HEK293T (cell line): ENCODE results near the gene SLC25A14.
A peak's percentile ranks its signal among the peaks of the same experiment; 100 is the strongest.

ENCODE experiments used
- CTCF ChIA-PET: fragments of 350-600 bp; formaldehyde crosslinking; extraction: SDS; loops from one replicate; lab custom pipeline; 2021; ENCODE audit warnings: antibody characterized with exemption, inconsistent platforms; lab: Yijun Ruan, JAX
- POLR2A ChIA-PET: fragments of 350-600 bp; formaldehyde crosslinking; extraction: SDS; loops from one replicate; lab custom pipeline; 2020; ENCODE audit warnings: antibody characterized with exemption, inconsistent platforms; lab: Yijun Ruan, JAX
- DNase-seq: peaks from one replicate; pipeline ENCODE4 v3.0.0; 2012; ENCODE audit warnings: mixed read lengths; ENCODE audit errors: extremely low spot score
- ARNT ChIP-seq: fragments of 450-650 bp; IDR thresholded peaks from 2 replicates; pipeline ENCODE4 v1.6.1; 2017; ENCODE audit warnings: mild to moderate bottlenecking
- BHLHE40 ChIP-seq: fragments of 450-650 bp; IDR thresholded peaks from 2 replicates; pipeline ENCODE4 v1.6.1; 2016; ENCODE audit warnings: mild to moderate bottlenecking, moderate library complexity, borderline replicate concordance
- CTBP1 ChIP-seq: fragments of 450-650 bp; IDR thresholded peaks from 2 replicates; pipeline ENCODE4 v1.6.1; 2016; ENCODE audit warnings: borderline replicate concordance
- ELF4 ChIP-seq: fragments of 450-650 bp; IDR thresholded peaks from 2 replicates; pipeline ENCODE4 v1.6.1; 2017; ENCODE audit warnings: antibody characterized with exemption
- FOXA1 ChIP-seq: fragments of 450-650 bp; IDR thresholded peaks from 2 replicates; pipeline ENCODE4 v1.6.1; 2016; ENCODE audit warnings: mild to moderate bottlenecking
- FOXK2 ChIP-seq: fragments of 450-650 bp; IDR thresholded peaks from 2 replicates; pipeline ENCODE4 v1.6.1; 2016; ENCODE audit warnings: mild to moderate bottlenecking
- FOXM1 ChIP-seq: fragments of 450-650 bp; IDR thresholded peaks from 2 replicates; pipeline ENCODE4 v1.6.1; 2017; ENCODE audit warnings: mild to moderate bottlenecking, borderline replicate concordance
- HDGF ChIP-seq: fragments of 450-650 bp; IDR thresholded peaks from 2 replicates; pipeline ENCODE4 v1.6.1; 2017; ENCODE audit warnings: antibody characterized with exemption, borderline replicate concordance
- L3MBTL2 ChIP-seq: fragments of 450-650 bp; conservative IDR thresholded peaks from 2 replicates; pipeline ENCODE4 v1.6.1; 2016; ENCODE audit warnings: mild to moderate bottlenecking
- LEF1 ChIP-seq: fragments of 450-650 bp; IDR thresholded peaks from 2 replicates; pipeline ENCODE4 v1.6.1; 2017; ENCODE audit warnings: mild to moderate bottlenecking, borderline replicate concordance
- NFRKB ChIP-seq: fragments of 450-650 bp; IDR thresholded peaks from 2 replicates; pipeline ENCODE4 v1.6.1; 2016; ENCODE audit warnings: mild to moderate bottlenecking, moderate library complexity
- SP1 ChIP-seq: fragments of 450-650 bp; IDR thresholded peaks from 2 replicates; pipeline ENCODE4 v1.6.1; 2017
- SUZ12 ChIP-seq: fragments of 450-650 bp; IDR thresholded peaks from 2 replicates; pipeline ENCODE4 v1.6.1; 2016; ENCODE audit warnings: mild to moderate bottlenecking
- TARDBP ChIP-seq: fragments of 450-650 bp; IDR thresholded peaks from 2 replicates; pipeline ENCODE4 v1.6.1; 2016
- ZNF384 ChIP-seq: fragments of 450-650 bp; IDR thresholded peaks from 2 replicates; pipeline ENCODE4 v1.6.1; 2016
- TF ChIP-seq, protein P1 (sequence below): fragments of 450-650 bp; IDR thresholded peaks from 2 replicates; pipeline ENCODE4 v1.6.1; 2016

The SLC25A14 gene

DNA sequence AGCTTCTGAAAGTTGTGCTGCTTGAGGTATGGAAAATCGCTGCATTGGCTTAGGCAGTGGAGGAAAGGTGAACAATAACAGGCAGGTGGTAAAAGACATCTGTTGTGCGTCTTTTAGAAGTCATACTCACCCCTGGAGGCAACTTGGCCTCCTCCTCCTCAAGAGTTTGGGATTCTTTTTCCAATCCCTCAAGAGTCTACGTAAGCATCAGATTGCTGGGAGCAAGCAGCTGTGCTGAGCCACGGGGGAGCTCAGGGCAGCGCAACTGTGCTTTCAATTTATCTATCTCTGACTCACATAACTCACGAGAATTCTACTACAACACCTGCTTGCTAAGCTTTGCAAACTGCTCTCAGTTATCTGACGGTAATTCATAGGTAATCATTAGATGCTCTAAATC, 55.6 kb downstream of the SLC25A14 start:
- ChIA-PET CTCF (interaction anchor here (1.5 to 3.6 kb wide), 2 partner anchors 10 to 521 kb away, joined by 4 to 19 read pairs; partner anchors contain the start of gene GPR119), POLR2A (no interaction called here)
- no peak for TF ChIP-seq BHLHE40
- DNase-seq, result no peak

DNA sequence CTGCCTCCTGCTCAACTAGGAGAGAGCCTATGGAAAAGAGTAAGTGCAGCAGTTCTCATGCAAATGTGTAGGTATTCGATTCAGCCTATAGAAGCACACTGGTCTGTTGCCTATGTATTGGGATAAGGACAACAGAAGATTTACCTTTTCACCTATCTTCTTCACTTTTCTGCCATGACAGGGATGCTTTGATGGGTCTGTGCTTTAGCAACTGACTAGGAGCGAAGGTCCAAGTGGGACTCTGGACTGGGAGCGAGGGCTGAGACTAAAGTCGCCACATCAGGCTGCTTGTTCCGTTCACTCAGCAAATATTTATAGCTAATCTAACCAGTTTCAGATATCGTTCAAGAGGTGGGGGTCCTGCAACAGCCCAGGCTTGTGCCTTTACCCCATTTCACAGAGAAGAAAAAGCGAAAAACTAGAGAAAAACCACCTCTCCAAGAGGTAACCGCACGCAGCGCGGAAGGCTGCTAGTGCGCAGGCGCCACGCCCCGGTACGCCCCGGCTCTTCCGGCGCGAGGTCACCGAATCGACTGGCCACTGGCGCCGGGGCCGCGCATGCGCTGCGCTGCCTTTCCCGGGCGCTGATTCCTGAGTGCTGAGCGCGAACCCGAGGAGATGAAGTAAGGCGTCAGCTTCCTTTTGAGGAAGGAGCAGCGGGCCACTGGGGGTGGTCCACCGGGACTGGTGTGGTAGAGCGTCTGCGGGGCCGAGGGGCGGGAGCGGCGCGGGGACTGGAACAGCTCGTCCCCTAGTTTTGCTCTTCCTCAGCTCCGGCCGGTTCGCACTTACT, 61.9 kb downstream of the SLC25A14 start, which contains the start of gene RBMX2:
Gene RBMX2, plus strand, starts transcription at position 573 of the 793 bp plus-strand sequence. Its CDS starts 46 bp downstream, at position 619.
- POLR2A ChIA-PET, result interaction anchor here (0.7 to 1.9 kb wide), 3 partner anchors 12 to 486 kb away, joined by 3 to 6 read pairs (median 3); no protein-coding TSS in a partner anchor
- CTCF ChIA-PET, result interaction anchor here (1.8 kb wide), 2 partner anchors 8 to 138 kb away, joined by 6 to 7 read pairs; no protein-coding TSS in a partner anchor

DNA sequence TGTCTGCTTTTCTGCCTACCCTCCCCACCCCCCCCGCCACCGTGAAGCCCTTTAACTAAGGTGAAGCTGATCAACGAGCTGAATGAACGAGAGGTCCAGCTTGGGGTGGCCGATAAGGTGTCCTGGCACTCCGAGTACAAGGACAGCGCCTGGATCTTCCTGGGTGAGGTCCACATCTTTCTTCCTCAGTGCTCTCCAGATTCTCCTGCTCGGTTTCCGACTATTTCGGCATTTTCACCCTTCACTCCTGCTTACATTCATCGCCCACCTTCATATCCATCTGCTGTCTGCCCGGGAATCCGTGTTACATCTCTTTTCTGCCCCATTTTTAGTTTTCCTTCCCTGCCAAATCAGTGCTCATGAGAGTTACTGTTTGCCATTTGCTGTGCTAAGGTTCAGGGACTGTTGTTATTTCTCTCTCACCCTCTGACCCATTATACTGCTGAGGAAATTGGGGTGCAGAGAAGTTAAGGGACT, 62.5 kb downstream of the SLC25A14 start:
- TF ChIP-seq ARNT (no peak), BHLHE40 (no peak), FOXA1 (no peak), TARDBP (no peak), L3MBTL2 (no peak), SUZ12 (no peak), FOXM1 (no peak), CTBP1 (no peak), HDGF (no peak), ZNF384 (no peak)
- TF ChIP-seq, protein P1, sequence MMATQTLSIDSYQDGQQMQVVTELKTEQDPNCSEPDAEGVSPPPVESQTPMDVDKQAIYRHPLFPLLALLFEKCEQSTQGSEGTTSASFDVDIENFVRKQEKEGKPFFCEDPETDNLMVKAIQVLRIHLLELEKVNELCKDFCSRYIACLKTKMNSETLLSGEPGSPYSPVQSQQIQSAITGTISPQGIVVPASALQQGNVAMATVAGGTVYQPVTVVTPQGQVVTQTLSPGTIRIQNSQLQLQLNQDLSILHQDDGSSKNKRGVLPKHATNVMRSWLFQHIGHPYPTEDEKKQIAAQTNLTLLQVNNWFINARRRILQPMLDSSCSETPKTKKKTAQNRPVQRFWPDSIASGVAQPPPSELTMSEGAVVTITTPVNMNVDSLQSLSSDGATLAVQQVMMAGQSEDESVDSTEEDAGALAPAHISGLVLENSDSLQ, result no peak
- no peak for DNase-seq
- ChIA-PET POLR2A (interaction anchor here (0.7 to 1.9 kb wide), 3 partner anchors 12 to 486 kb away, joined by 3 to 6 read pairs (median 3); no protein-coding TSS in a partner anchor), CTCF (interaction anchor here (1.8 kb wide), 2 partner anchors 9 to 138 kb away, joined by 6 to 7 read pairs; no protein-coding TSS in a partner anchor)

More for the DNA sequence above, 61.9 kb downstream of the SLC25A14 start, which contains the start of gene RBMX2:
- TF ChIP-seq ARNT, result no peak
- DNase-seq, result peak; percentile 98

DNA sequence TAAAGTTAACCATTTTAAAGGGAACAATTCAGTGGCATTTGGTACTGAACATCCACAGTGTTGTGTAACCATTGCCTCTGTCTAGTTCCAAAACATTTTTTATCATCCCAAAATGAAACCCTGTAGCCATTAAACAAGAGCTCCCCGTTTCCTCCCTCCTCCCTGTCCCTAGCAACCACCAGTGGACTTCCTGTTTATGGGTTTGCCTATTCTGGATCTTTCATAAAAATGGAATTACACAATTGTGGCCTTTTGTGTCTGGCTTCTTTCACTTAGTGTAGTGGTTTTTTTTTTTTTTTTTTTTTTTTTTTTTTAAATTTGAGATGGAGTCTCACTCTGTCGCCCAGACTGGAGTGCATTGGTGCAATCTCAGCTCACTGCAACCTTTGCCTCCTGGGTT, 73.7 kb downstream of the SLC25A14 start:
- POLR2A ChIA-PET, result interaction anchor here (1.2 kb wide), 1 partner anchor 11 kb away, joined by 6 read pairs; the partner anchor contains the start of gene RBMX2
- CTCF ChIA-PET, result interaction anchor here (0.6 kb wide), 1 partner anchor 574 kb away, joined by 3 read pairs; no protein-coding TSS in a partner anchor
- TF ChIP-seq SUZ12, result no peak
- TF ChIP-seq L3MBTL2, result no peak
- TF ChIP-seq ELF4, result no peak
- no peak for TF ChIP-seq BHLHE40
- TF ChIP-seq, protein P1, result no peak
- TF ChIP-seq FOXM1, result no peak
- TF ChIP-seq NFRKB, result no peak
- no peak for TF ChIP-seq ZNF384
- no peak for DNase-seq

DNA sequence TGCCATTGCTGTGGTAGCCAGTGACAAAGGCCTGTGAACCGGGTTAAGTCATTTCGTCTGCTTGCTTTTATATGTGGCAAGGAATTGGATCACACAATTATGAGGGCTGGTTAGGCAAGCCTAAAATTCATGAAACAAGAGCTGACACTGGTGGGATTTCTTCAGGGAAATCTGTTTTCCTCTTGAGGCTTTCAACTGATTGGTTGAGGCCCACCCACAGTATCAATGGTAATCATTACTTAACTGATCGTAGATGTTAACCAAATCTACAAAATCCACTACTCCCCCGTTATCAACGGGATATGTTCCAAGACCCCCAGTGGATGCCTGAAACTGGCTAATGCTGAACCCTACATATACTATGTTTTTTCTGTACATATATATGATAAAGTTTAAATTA, 75.1 kb downstream of the SLC25A14 start:
- CTCF ChIA-PET, result no interaction called here
- POLR2A ChIA-PET, result no interaction called here
- DNase-seq, result no peak
- TF ChIP-seq FOXM1, result no peak
- no peak for TF ChIP-seq ARNT
- no peak for TF ChIP-seq SUZ12
- TF ChIP-seq, protein P1, result no peak
- TF ChIP-seq LEF1, result no peak
- TF ChIP-seq TARDBP, result no peak
- TF ChIP-seq ZNF384, result no peak
- TF ChIP-seq ELF4, result no peak
- TF ChIP-seq FOXA1, result no peak
- no peak for TF ChIP-seq L3MBTL2

DNA sequence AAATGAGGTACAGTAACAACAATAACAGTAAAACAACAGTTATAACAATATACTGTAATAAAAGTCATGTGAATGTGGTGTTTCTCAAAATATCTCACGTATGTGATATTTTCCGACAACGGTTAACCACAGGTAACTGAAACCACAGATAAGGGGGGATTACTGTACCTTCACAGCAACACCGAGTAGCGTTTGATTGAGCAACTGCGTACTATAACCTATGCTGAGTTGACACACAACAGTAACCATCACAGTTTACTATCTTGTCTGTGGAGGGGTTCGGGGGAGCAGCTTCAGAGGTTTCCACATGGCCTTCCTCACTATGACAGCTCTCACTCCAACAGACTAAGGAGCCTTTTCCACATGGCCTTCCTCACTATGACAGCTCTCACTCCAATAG, 75.5 kb downstream of the SLC25A14 start:
- POLR2A ChIA-PET, result no interaction called here
- TF ChIP-seq TARDBP (no peak), FOXM1 (no peak), SUZ12 (no peak), HDGF (no peak), SP1 (no peak), BHLHE40 (no peak)
- CTCF ChIA-PET, result no interaction called here
- DNase-seq, result no peak

DNA sequence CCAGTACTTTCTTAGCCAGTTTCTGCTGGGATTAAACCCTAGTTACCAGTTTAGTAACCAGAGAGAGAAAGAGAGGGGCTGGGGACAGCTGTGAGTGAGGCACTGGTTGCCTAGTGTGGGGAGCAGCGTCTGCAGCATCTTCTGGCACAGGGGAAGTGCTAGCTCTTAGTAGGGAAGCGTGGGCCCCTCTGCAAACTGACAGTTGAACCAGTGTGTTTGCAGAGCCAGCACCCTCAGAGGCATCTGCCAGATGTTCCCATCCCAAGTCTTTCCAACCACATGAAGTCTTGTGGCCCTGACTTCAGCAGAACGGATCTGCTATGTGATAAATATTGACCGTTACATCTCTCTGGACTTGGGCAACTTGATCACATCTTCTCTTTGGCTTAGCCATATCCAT, 77.1 kb downstream of the SLC25A14 start:
- POLR2A ChIA-PET, result no interaction called here
- TF ChIP-seq BHLHE40 (no peak), ELF4 (no peak), LEF1 (no peak), TARDBP (no peak), SP1 (no peak), L3MBTL2 (no peak), FOXA1 (no peak), FOXK2 (no peak)
- no peak for DNase-seq
- CTCF ChIA-PET, result no interaction called here
